GM04504 (cell line): ENCODE data around the gene ARHGEF7.
"Not testable (repeated sequence)": the region's sequence is repeated elsewhere in the genome, so short reads cannot be mapped to it uniquely, and the experiment has no call there.

Experiments
- DNase-seq: peaks from one replicate; pipeline ENCODE4 v3.0.0-alpha.2; 2012; ENCODE audit warnings: low read depth

ARHGEF7 gene

GRCh38 chr13:111115061-111115964 lies at the start of gene ARHGEF7:
ARHGEF7 (plus strand) TSS chr13:111115310; CDS start chr13:111115527, 217 bp downstream.
- DNase-seq: no peak

- no peak for DNase-seq
These were observed 49.4 kb upstream of the ARHGEF7 start for GRCh38 chr13:111065698-111066097.

- DNase-seq: no peak
These were observed 48.6 kb upstream of the ARHGEF7 start for GRCh38 chr13:111066544-111066943.

- no peak for DNase-seq
These were observed 47.1 kb upstream of the ARHGEF7 start for GRCh38 chr13:111068009-111068350.

DNA sequence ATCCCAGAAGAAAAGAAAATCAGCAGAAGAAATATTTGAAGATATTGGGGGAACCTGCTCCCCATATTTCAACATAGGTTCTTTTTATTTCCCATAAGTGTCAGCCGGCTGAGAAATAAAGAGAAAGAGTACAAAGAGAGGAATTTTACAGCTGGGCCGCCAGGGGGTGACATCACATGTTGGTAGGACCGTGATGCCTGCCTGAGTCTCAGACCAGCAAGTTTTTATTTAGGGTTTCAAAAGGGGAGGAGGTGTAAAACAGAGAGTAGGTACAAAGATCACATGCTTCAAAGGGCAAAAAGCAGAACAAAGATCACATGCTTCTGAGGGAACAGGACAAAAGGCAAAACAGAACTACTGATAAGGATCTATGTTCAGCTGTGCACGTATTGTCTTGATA lies 44.0 kb upstream of the ARHGEF7 start:
- not testable (repeated sequence) for DNase-seq

DNA sequence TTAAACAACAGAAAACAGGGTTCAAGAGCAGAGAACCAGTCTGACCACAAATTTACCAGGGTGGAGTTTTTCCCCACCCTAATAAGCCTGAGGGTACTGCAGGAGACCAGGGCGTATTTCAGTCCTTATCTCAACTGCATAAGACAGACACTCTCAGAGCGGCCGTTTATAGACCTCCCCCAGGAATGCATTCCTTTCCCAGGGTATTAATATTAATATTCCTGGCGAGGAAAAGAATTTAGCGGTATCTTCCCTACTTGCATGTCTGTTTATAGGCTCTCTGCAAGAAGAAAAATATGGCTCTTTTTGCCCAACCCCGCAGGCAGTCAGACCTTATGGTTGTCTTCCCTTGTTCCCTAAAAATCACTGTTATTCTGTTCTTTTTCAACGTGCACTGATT lies 43.6 kb upstream of the ARHGEF7 start:
- not testable (repeated sequence) for DNase-seq

DNA sequence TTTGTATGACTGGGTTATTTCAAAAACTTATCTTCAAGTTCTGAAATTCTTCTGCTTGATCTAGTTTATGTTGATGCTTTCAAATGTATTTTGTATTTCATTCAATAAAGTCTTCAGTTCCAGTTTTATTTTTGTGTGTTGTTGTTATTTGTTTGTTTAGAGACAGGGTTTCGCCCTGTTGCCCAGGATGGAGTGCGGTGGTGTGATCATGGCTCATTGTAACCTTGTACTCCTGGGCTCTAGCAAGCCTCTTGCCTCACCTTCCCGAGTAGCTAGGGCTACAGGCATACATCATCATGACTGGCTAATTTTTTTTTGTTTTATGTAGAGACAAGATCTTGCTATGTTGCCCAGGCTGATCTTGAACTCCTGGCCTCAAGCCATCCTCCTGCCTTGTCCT lies 40.3 kb upstream of the ARHGEF7 start:
- DNase-seq: no peak

DNA sequence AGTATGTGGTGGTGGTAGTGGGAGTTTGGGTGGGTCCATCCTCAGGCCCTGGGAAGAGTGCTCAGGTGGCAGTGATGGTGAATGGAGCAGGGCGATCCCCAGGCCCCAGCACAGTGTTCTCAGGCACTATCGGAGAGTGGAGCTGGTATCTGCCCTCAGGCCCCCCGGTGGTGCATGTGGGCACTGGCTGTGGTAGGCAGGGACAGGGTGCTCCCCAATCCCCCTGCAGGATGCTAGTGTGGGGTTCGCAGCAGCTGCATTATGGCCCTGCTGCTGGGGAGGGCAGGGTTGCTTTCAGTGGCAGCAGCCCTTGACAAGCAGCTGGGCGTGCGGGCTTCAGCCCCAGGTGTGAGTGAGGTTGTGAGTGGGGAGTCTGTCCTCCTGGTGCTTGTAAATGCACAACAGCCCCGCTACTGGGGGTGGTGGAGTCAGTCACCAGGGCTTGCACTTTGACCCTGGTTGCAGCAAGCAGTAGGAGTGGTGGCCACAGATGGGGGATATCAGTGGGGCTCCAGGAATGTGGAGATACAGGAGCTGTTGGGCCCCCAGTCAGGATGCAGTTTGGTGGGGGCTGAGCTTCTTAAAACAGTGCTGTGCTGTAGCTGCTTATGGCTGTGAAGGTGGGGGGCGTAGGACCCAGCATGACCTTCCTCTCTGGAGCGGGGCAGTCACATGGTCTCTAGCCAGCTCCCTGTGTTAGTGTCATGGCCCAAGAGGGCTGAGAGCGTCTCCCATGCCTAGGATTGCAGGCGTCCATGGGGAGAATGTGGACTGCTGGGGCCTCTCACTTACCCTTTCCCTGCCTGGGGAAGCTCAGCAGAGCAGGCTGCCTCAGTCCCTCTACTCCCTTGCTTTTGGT lies 38.7 kb upstream of the ARHGEF7 start:
- DNase-seq: no peak

- DNase-seq: no peak
These were observed 35.7 kb upstream of the ARHGEF7 start for GRCh38 chr13:111079375-111079774.

GRCh38 chr13:111080642-111081041 lies 34.5 kb upstream of the ARHGEF7 start:
- no peak for DNase-seq

DNA sequence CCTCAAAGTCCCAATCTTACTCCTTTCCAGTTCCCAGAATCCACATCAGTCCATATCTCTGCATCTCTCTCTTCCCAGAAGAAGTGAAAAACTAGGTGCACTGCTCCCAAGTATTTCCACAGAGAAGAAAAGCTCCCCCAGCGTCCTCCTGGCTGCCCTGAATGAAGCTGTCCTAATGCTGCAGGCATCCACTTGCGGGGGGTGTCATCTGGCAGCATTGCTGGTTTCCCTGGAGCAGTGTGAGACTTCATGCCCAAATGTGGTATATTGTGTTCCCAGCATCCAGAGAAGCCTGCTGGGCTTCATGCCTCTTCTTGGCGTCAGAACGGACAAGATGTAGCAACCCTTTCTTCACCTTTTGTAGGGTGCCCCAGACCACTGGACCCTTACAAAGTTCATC lies 32.9 kb upstream of the ARHGEF7 start:
- DNase-seq: no peak

DNA sequence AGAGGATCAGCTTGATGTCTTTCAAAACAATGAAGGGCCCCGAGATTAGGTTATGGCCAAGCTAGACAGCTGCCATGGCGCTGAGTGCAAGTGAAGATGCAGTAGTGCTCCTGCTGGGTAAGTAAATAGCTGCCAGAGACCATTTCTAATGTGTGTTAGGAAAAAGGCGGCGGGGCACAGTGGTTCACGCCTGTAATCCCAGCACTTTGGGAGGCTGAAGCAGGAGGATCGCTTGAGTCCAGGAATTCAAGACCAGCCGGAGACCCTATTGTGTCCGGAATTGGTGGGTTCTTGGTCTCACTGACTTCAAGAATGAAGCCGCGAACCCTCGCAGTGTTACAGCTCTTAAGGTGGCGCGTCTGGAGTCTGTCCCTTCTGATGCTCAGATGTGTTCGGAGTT lies 32.3 kb upstream of the ARHGEF7 start:
- DNase-seq: not testable (repeated sequence)

- not testable (repeated sequence) for DNase-seq
These were observed 31.4 kb upstream of the ARHGEF7 start for GRCh38 chr13:111083693-111084092.

GRCh38 chr13:111090169-111090568 lies 24.9 kb upstream of the ARHGEF7 start:
- no peak for DNase-seq

GRCh38 chr13:111092685-111093084 lies 22.4 kb upstream of the ARHGEF7 start:
- no peak for DNase-seq

- no peak for DNase-seq
These were observed 22.0 kb upstream of the ARHGEF7 start for GRCh38 chr13:111093136-111093535.

- no peak for DNase-seq
These were observed 21.5 kb upstream of the ARHGEF7 start for GRCh38 chr13:111093634-111094033.

DNA sequence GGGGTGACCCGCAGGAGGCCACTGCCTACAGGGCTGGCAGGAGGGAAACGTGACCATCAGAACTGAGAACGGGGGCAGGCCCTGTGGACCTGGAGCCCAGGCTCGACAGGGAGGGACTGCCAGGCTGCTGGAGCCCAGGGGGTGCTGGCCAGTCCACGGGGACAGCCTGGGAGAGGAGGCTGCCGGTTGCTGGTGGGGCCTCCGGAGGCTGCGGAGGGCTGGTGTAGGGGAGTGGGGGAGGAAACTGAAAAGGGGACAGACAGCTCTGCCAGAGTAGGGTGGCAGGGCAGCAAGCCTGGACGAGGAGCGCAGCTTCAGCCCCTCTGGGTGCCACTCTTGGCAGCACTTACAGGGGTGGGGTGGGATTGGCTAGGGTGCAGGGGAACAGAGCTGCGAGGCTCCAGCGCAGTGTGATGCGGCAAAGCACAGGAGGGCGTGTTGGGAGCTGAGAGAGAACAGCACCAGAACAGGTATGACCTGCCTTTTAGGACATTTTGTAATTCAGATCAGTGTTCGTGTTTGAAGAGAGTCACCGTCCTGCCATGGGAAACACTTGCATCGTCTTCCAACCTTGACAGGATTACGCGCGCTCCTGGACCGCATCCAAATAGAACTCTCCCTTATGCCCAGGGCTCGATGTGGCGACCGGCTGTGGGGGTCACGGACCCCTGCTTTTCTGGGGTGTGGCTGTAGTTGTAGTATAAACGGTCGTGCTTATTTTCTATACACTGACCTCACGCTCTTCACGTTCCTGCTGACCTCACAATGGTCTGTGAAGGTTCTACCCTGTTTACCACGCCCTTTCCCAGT lies 19.9 kb upstream of the ARHGEF7 start:
- DNase-seq: no peak

- DNase-seq: no peak
These were observed 19.1 kb upstream of the ARHGEF7 start for GRCh38 chr13:111095911-111096501.

- no peak for DNase-seq
These were observed 15.8 kb upstream of the ARHGEF7 start for GRCh38 chr13:111099290-111099689.

GRCh38 chr13:111110054-111110453 lies 5.1 kb upstream of the ARHGEF7 start:
- DNase-seq: no peak
